WTC11 (cell line): ENCODE measurements around the gene ISM2. TPM values are rescaled to one million over a fixed set of nuclear protein-coding genes. Genes with fewer than 3 reads are reported as not detected.

Experiments used
- ATAC-seq: fragments of 200-7000 bp; cut with Tn5 transposase; 2 replicates; pipeline ENCODE4 v1.10.0; 2021; ENCODE audit warnings: mild to moderate bottlenecking, moderate library complexity
- CTCF ChIA-PET: fragments of 300-600 bp; sonication (Branson Sonifier 250); formaldehyde crosslinking; loops from one replicate; lab custom pipeline; 2021; ENCODE audit warnings: antibody characterized with exemption; lab: Charles Lee
- POLR2A ChIA-PET: fragments of 350-600 bp; sonication (Branson Sonifier 250); formaldehyde crosslinking; loops from one replicate; lab custom pipeline; 2021; ENCODE audit warnings: antibody characterized with exemption; lab: Charles Lee
- DNase-seq: peaks from one replicate; pipeline ENCODE4 v3.0.0; 2021; ENCODE audit warnings: low spot score
- H3K27ac Mint-ChIP-seq: 2 replicates; pipeline ENCODE4 v1.8.0; 2021; ENCODE audit warnings: mixed read lengths
- H3K27me3 Mint-ChIP-seq: 2 replicates; pipeline ENCODE4 v1.8.0; 2021; ENCODE audit warnings: low read depth, mild to moderate bottlenecking, moderate library complexity, mixed read lengths
- H3K36me3 Mint-ChIP-seq: 2 replicates; pipeline ENCODE4 v1.8.0; 2021; ENCODE audit warnings: mixed read lengths
- H3K4me1 Mint-ChIP-seq: 2 replicates; pipeline ENCODE4 v1.8.0; 2022; ENCODE audit warnings: mixed read lengths
- H3K4me3 Mint-ChIP-seq: 2 replicates; pipeline ENCODE4 v1.8.0; 2021; ENCODE audit warnings: mild to moderate bottlenecking, moderate library complexity, mixed read lengths
- H3K9me3 Mint-ChIP-seq: 2 replicates; pipeline ENCODE4 v1.8.0; 2021; ENCODE audit warnings: mixed read lengths
- AFF4 ChIP-seq: sonication (generic); formaldehyde crosslinking; IDR thresholded peaks from 2 replicates; pipeline ENCODE4 v1.8.1; 2023; ENCODE audit warnings: mild to moderate bottlenecking, missing genetic modification reagents, borderline replicate concordance
- ATF6 ChIP-seq: sonication (generic); formaldehyde crosslinking; IDR thresholded peaks from 2 replicates; pipeline ENCODE4 v1.8.1; 2023; ENCODE audit warnings: mild to moderate bottlenecking, missing genetic modification reagents
- CBFB ChIP-seq: sonication (generic); formaldehyde crosslinking; IDR thresholded peaks from 2 replicates; pipeline ENCODE4 v1.8.1; 2022; ENCODE audit warnings: mild to moderate bottlenecking, low read depth, missing genetic modification reagents
- CREB1 ChIP-seq: sonication (generic); formaldehyde crosslinking; IDR thresholded peaks from 2 replicates; pipeline ENCODE4 v1.8.0; 2023; ENCODE audit warnings: mild to moderate bottlenecking, missing genetic modification reagents
- FOXK1 ChIP-seq: sonication (generic); formaldehyde crosslinking; IDR thresholded peaks from 2 replicates; pipeline ENCODE4 v1.8.0; 2022; ENCODE audit warnings: mild to moderate bottlenecking, moderate library complexity, missing genetic modification reagents
- FOXP4 ChIP-seq: sonication (generic); formaldehyde crosslinking; IDR thresholded peaks from 2 replicates; pipeline ENCODE4 v1.8.0; 2022; ENCODE audit warnings: mild to moderate bottlenecking, missing genetic modification reagents
- HMGA2 ChIP-seq: fragments of 250-450 bp; sonication (Bioruptor Pico); IDR thresholded peaks from 2 replicates; pipeline ENCODE4 v1.4.0; 2021; ENCODE audit warnings: mild to moderate bottlenecking, moderate library complexity
- KAT7 ChIP-seq: sonication (generic); formaldehyde crosslinking; IDR thresholded peaks from 2 replicates; pipeline ENCODE4 v1.8.1; 2023; ENCODE audit warnings: missing genetic modification reagents, mild to moderate bottlenecking, borderline replicate concordance
- NFE2L1 ChIP-seq: sonication (generic); formaldehyde crosslinking; IDR thresholded peaks from 2 replicates; pipeline ENCODE4 v1.8.1; 2023; ENCODE audit warnings: missing genetic modification reagents
- NR1H2 ChIP-seq: sonication (generic); formaldehyde crosslinking; IDR thresholded peaks from 2 replicates; pipeline ENCODE4 v1.9.0; 2021; ENCODE audit warnings: mild to moderate bottlenecking, moderate library complexity, missing genetic modification reagents
- RELA ChIP-seq: sonication (generic); formaldehyde crosslinking; IDR thresholded peaks from 2 replicates; pipeline ENCODE4 v1.8.1; 2022; ENCODE audit warnings: missing genetic modification reagents, mild to moderate bottlenecking, borderline replicate concordance
- SMAD3 ChIP-seq: sonication (generic); formaldehyde crosslinking; IDR thresholded peaks from 2 replicates; pipeline ENCODE4 v1.8.0; 2022; ENCODE audit warnings: missing genetic modification reagents, mild to moderate bottlenecking, borderline replicate concordance
- total RNA-seq: library from RNA; stranded (reverse); gene quantifications from 3 replicates; pipeline ENCODE4 v1.2.3, GENCODE V29; 2021
- TF ChIP-seq, protein P1 (sequence below): sonication (generic); formaldehyde crosslinking; IDR thresholded peaks from 2 replicates; pipeline ENCODE4 v1.8.1; 2022; ENCODE audit warnings: missing genetic modification reagents, borderline replicate concordance
- TF ChIP-seq, protein P2 (sequence below): fragments of 250-450 bp; sonication (Bioruptor Pico); IDR thresholded peaks from 2 replicates; pipeline ENCODE4 v1.9.0; 2021; ENCODE audit warnings: mild to moderate bottlenecking
- TF ChIP-seq, protein P3 (sequence below): sonication (generic); formaldehyde crosslinking; IDR thresholded peaks from 2 replicates; pipeline ENCODE4 v1.8.1; 2023; ENCODE audit warnings: mild to moderate bottlenecking, missing genetic modification reagents, moderate library complexity

ISM2 gene
- total RNA-seq, 1 experiment from 2014 or later = 1.4 TPM

DNA sequence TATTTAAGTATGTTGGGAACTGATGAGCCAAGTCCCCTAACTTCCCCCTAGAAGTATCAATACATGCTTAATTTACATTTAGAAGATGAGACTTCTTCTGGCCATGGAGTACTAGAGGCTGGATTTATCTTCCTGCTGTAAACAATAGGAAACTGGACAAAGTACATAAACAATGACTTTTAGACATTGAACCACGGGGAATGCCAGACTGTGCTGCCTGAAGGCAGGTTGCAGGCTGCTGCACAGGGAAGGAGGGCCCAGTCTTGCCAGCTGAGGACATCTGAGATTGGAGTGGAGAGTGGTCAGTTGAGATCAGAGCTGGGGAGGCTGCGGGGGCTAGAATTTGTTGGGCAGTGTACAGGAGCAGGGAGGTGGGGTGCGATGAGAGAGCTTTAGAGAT is 24.5 kb upstream of the ISM2 start (continued):
- TF ChIP-seq AFF4 = no peak
- TF ChIP-seq, protein P1, sequence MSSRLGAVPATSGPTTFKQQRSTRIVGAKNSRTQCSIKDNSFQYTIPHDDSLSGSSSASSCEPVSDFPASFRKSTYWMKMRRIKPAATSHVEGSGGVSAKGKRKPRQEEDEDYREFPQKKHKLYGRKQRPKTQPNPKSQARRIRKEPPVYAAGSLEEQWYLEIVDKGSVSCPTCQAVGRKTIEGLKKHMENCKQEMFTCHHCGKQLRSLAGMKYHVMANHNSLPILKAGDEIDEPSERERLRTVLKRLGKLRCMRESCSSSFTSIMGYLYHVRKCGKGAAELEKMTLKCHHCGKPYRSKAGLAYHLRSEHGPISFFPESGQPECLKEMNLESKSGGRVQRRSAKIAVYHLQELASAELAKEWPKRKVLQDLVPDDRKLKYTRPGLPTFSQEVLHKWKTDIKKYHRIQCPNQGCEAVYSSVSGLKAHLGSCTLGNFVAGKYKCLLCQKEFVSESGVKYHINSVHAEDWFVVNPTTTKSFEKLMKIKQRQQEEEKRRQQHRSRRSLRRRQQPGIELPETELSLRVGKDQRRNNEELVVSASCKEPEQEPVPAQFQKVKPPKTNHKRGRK = no peak
- TF ChIP-seq ATF6 (CRISPR knock-in tag) = no peak
- TF ChIP-seq, protein P2, sequence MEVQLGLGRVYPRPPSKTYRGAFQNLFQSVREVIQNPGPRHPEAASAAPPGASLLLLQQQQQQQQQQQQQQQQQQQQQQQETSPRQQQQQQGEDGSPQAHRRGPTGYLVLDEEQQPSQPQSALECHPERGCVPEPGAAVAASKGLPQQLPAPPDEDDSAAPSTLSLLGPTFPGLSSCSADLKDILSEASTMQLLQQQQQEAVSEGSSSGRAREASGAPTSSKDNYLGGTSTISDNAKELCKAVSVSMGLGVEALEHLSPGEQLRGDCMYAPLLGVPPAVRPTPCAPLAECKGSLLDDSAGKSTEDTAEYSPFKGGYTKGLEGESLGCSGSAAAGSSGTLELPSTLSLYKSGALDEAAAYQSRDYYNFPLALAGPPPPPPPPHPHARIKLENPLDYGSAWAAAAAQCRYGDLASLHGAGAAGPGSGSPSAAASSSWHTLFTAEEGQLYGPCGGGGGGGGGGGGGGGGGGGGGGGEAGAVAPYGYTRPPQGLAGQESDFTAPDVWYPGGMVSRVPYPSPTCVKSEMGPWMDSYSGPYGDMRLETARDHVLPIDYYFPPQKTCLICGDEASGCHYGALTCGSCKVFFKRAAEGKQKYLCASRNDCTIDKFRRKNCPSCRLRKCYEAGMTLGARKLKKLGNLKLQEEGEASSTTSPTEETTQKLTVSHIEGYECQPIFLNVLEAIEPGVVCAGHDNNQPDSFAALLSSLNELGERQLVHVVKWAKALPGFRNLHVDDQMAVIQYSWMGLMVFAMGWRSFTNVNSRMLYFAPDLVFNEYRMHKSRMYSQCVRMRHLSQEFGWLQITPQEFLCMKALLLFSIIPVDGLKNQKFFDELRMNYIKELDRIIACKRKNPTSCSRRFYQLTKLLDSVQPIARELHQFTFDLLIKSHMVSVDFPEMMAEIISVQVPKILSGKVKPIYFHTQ = no peak
- no peak for TF ChIP-seq FOXK1 (CRISPR knock-in tag)
- TF ChIP-seq HMGA2 (CRISPR knock-in tag) = no peak
- TF ChIP-seq, protein P3, sequence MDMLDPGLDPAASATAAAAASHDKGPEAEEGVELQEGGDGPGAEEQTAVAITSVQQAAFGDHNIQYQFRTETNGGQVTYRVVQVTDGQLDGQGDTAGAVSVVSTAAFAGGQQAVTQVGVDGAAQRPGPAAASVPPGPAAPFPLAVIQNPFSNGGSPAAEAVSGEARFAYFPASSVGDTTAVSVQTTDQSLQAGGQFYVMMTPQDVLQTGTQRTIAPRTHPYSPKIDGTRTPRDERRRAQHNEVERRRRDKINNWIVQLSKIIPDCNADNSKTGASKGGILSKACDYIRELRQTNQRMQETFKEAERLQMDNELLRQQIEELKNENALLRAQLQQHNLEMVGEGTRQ (CRISPR knock-in tag) = no peak

- ATAC-seq (no peak), DNase-seq (no peak)
- POLR2A ChIA-PET = no interaction called here
- CTCF ChIA-PET = interaction anchor here (0.6 kb wide), 1 partner anchor 356 kb away, joined by 5 read pairs; no protein-coding TSS in a partner anchor
- Mint-ChIP-seq H3K4me3 (no peak overlapping the region), H3K27ac (no peak overlapping the region)
- TF ChIP-seq KAT7 (no peak), NR1H2 (CRISPR knock-in tag) (no peak), NFE2L1 (CRISPR knock-in tag) (no peak), RELA (CRISPR knock-in tag) (no peak), FOXP4 (CRISPR knock-in tag) (no peak), SMAD3 (CRISPR knock-in tag) (no peak), CREB1 (CRISPR knock-in tag) (no peak), CBFB (CRISPR knock-in tag) (no peak)
- TF ChIP-seq, all 79 proteins: peak for 0
- no peaks in the 10 kb centered on the region for H3K27me3 Mint-ChIP-seq
- no peaks in the 10 kb centered on the region for H3K9me3 Mint-ChIP-seq
- no peaks in the 10 kb centered on the region for H3K4me1 Mint-ChIP-seq
- H3K36me3 Mint-ChIP-seq = peaks cover 35% of the 10 kb centered on the region
Measured at GRCh38 chr14:77520555-77520954, 21.9 kb upstream of the ISM2 start.
